ENCODE data around the gene DERL2.

DERL2 gene

GRCh38 chr17:5467416-5467815 lies 18.6 kb downstream of the DERL2 start:
- ATAC-seq: peak; percentile 10; the same call in 2 of the 3 replicates

GRCh38 chr17:5466295-5466694 lies 19.7 kb downstream of the DERL2 start:
- no peak for ATAC-seq
- TF ChIP-seq PPARA (CRISPR knock-in tag; IDR thresholded peaks at IDR 0.05; ENCODE audit: borderline replicate concordance) (no peak), POU6F1 (CRISPR knock-in tag; IDR thresholded peaks at IDR 0.05; ENCODE audit: borderline replicate concordance, low read depth) (no peak), ZNF565 (CRISPR knock-in tag; conservative IDR thresholded peaks at IDR 0.05; ENCODE audit: low read depth) (no peak), CSRNP3 (CRISPR knock-in tag; IDR thresholded peaks at IDR 0.05) (no peak), GLIS3 (CRISPR knock-in tag; IDR thresholded peaks at IDR 0.05) (no peak), ZNF8 (CRISPR knock-in tag; IDR thresholded peaks at IDR 0.05) (no peak)

More at GRCh38 chr17:5467416-5467815, 18.6 kb downstream of the DERL2 start:
- TF ChIP-seq ARNTL (CRISPR knock-in tag; IDR thresholded peaks at IDR 0.05; ENCODE audit: borderline replicate concordance, low read depth) (no peak), ZNF70 (CRISPR knock-in tag; IDR thresholded peaks at IDR 0.05) (no peak), SNAI2 (CRISPR knock-in tag; IDR thresholded peaks at IDR 0.05) (no peak), CSRNP3 (CRISPR knock-in tag; IDR thresholded peaks at IDR 0.05) (no peak), RARB (CRISPR knock-in tag; IDR thresholded peaks at IDR 0.05) (no peak), ZNF565 (CRISPR knock-in tag; conservative IDR thresholded peaks at IDR 0.05; ENCODE audit: low read depth) (no peak), TOX (CRISPR knock-in tag; IDR thresholded peaks at IDR 0.05; ENCODE audit: borderline replicate concordance) (no peak)

GRCh38 chr17:5464717-5465507 lies 21.1 kb downstream of the DERL2 start:
- TF ChIP-seq BACH2 (CRISPR knock-in tag; IDR thresholded peaks at IDR 0.05; ENCODE audit: borderline replicate concordance): no peak
- TF ChIP-seq OSR1 (CRISPR knock-in tag; IDR thresholded peaks at IDR 0.05): no peak

GRCh38 chr17:5446786-5447185 lies 39.2 kb downstream of the DERL2 start:
- TF ChIP-seq ZNF70 (CRISPR knock-in tag; IDR thresholded peaks at IDR 0.05): no peak
- no peak for TF ChIP-seq TSHZ2 (CRISPR knock-in tag; IDR thresholded peaks at IDR 0.05)
- no peak for TF ChIP-seq SNAI2 (CRISPR knock-in tag; IDR thresholded peaks at IDR 0.05)
- no peak for TF ChIP-seq TCF4 (CRISPR knock-in tag; IDR thresholded peaks at IDR 0.05; ENCODE audit: borderline replicate concordance)
- TF ChIP-seq CSRNP3 (CRISPR knock-in tag; IDR thresholded peaks at IDR 0.05): no peak
- TF ChIP-seq BACH2 (CRISPR knock-in tag; IDR thresholded peaks at IDR 0.05; ENCODE audit: borderline replicate concordance): no peak
- no peak for TF ChIP-seq ZC3H10 (CRISPR knock-in tag; IDR thresholded peaks at IDR 0.05)
- TF ChIP-seq CREB5 (CRISPR knock-in tag; IDR thresholded peaks at IDR 0.05; ENCODE audit: low read depth): no peak
- no peak for TF ChIP-seq ZNF565 (CRISPR knock-in tag; conservative IDR thresholded peaks at IDR 0.05; ENCODE audit: low read depth)
- no peak for TF ChIP-seq PATZ1 (CRISPR knock-in tag; IDR thresholded peaks at IDR 0.05; ENCODE audit: borderline replicate concordance)
- no peak for TF ChIP-seq ARNTL (CRISPR knock-in tag; IDR thresholded peaks at IDR 0.05; ENCODE audit: borderline replicate concordance, low read depth)
- TF ChIP-seq RARB (CRISPR knock-in tag; IDR thresholded peaks at IDR 0.05): no peak
- TF ChIP-seq ZNF8 (CRISPR knock-in tag; IDR thresholded peaks at IDR 0.05): no peak
- no peak for TF ChIP-seq ZFP3 (CRISPR knock-in tag; IDR thresholded peaks at IDR 0.05)
- no peak for TF ChIP-seq ISL1 (CRISPR knock-in tag; IDR thresholded peaks at IDR 0.05)
- no peak for ATAC-seq

More at GRCh38 chr17:5464717-5465507, 21.1 kb downstream of the DERL2 start:
- ATAC-seq: no peak

All from SK-N-SH treated with all-trans-retinoic acid at 6 μM for 48 hours (cell line).